Left lung (tissue), 10 donors: ENCODE data around the gene APLP2. TPM values are rescaled to one million over a fixed set of nuclear protein-coding genes. Genes with fewer than 3 reads are reported as not detected.

Experiments
- ATAC-seq: fragments of 200-7000 bp; cut with Tn5 transposase; one replicate; pipeline ENCODE4 v1.9.1; 2020; ENCODE audit warnings: moderate library complexity
- DNase-seq, 4 donors: peaks; one replicate each; pipeline ENCODE4 v3.0.0-alpha.2; 2013 to 2020
- H3K27ac ChIP-seq, 2 donors: fragments of 200-600 bp; sonication (generic) in 1 of 2; one replicate each; pipeline versions ENCODE4 v1.5.0 to v1.8.0; 2020 to 2021
- H3K27me3 ChIP-seq, 2 donors: fragments of 200-600 bp; sonication (generic) in 1 of 2; one replicate each; pipeline versions ENCODE4 v1.5.0 to v1.8.0; 2020 to 2021
- H3K36me3 ChIP-seq, 2 donors: fragments of 200-600 bp; sonication (generic) in 1 of 2; one replicate each; pipeline versions ENCODE4 v1.5.0 to v1.8.0; 2020 to 2021
- H3K4me1 ChIP-seq, 2 donors: fragments of 200-600 bp; one replicate each; pipeline ENCODE4 v1.8.0; 2021
- H3K4me3 ChIP-seq, 2 donors: fragments of 200-600 bp; sonication (generic) in 1 of 2; one replicate each; pipeline versions ENCODE4 v1.5.0 to v1.8.0; 2020 to 2021; ENCODE audit warnings: mild to moderate bottlenecking in 1 of 2
- H3K9me3 ChIP-seq, 2 donors: fragments of 200-600 bp; sonication (generic) in 1 of 2; one replicate each; pipeline versions ENCODE4 v1.5.0 to v1.8.0; 2020 to 2021
- CTCF ChIP-seq, 2 donors: fragments of 200-600 bp; sonication (generic) in 1 of 2; IDR thresholded peaks; one replicate each; pipeline versions ENCODE4 v1.5.0 to v1.8.0; 2021; ENCODE audit warnings: antibody characterized with exemption in 2 of 2
- intact Hi-C, 2 donors: fragments of 100-400 bp; cut with DNase I; formaldehyde crosslinking; loops; one replicate each; pipeline versions ENCODE4 v1.11.2 to v1.14.2; 2022
- polyA plus RNA-seq, 6 donors: library from polyadenylated mRNA; unstranded; fragments of 120-200 nt; gene quantifications; one replicate each; pipeline ENCODE4 v1.2.1, GENCODE V29; 2013; ENCODE audit not compliant: insufficient read length in 6 of 6
- total RNA-seq, 2 donors: library from RNA; stranded (reverse); fragmentation: NEBNext Ultra II Directional; extraction: Animal tissue kit (Norgen Biotek cat#: 25700); gene quantifications; one replicate each; pipeline ENCODE4 v1.2.1, GENCODE V29; 2021
- donor health status: DM: no; HTN: yes; CAD: no.
- donor health status: DM: no; HTN: no; CAD: no.

The APLP2 gene
- total and polyA plus RNA-seq, 8 donors, result 405 to 646 (median 486) TPM

GRCh38 chr11:130050257-130050656 lies 19.4 kb upstream of the APLP2 start:
- peaks cover 0 to 25% of the 10 kb centered on the region in 2 donors for H3K4me1 ChIP-seq
- H3K27me3 ChIP-seq, result no peaks in the 10 kb centered on the region
- DNase-seq (peak in 1 of 4 donors; percentile 36), ATAC-seq (peak; percentile 90)
- H3K9me3 ChIP-seq, result no peaks in the 10 kb centered on the region
- peak overlapping the region; percentile 5 to 70 for H3K27ac ChIP-seq
- intact Hi-C loops, result no loop called here
- no peak overlapping the region for H3K4me3 ChIP-seq
- H3K36me3 ChIP-seq, result no peaks in the 10 kb centered on the region
- TF ChIP-seq CTCF (IDR thresholded peaks at IDR 0.05), result no peak

- H3K27me3 ChIP-seq, result no peaks in the 10 kb centered on the region
- H3K36me3 ChIP-seq, result no peaks in the 10 kb centered on the region
- peaks cover 0 to 25% of the 10 kb centered on the region in 2 donors for H3K4me1 ChIP-seq
- TF ChIP-seq CTCF (IDR thresholded peaks at IDR 0.05), result no peak
- intact Hi-C loops, result no loop called here
- DNase-seq (no peak), ATAC-seq (peak; percentile 75)
- H3K27ac ChIP-seq, result peak overlapping the region in 1 of 2 donors; percentile 70
- H3K9me3 ChIP-seq, result no peaks in the 10 kb centered on the region
- no peak overlapping the region for H3K4me3 ChIP-seq
Measured at GRCh38 chr11:130051082-130051481, 18.6 kb upstream of the APLP2 start.

- Histone ChIP-seq H3K9me3 (no peaks in the 10 kb centered on the region), H3K36me3 (no peaks in the 10 kb centered on the region), H3K4me1 (peaks cover 0 to 25% of the 10 kb centered on the region in 2 donors), H3K27me3 (no peaks in the 10 kb centered on the region), H3K27ac (no peak overlapping the region), H3K4me3 (no peak overlapping the region)
- DNase-seq (no peak), ATAC-seq (no peak)
- intact Hi-C loops, result no loop called here
- TF ChIP-seq CTCF (IDR thresholded peaks at IDR 0.05), result no peak
Measured at GRCh38 chr11:130052567-130052966, 17.1 kb upstream of the APLP2 start.

- no peaks in the 10 kb centered on the region for H3K36me3 ChIP-seq
- TF ChIP-seq CTCF (IDR thresholded peaks at IDR 0.05), result no peak
- DNase-seq (no peak), ATAC-seq (no peak)
- intact Hi-C loops, result no loop called here
- peaks cover 0 to 6% of the 10 kb centered on the region in 2 donors for H3K27me3 ChIP-seq
- peaks cover 0 to 18% of the 10 kb centered on the region in 2 donors for H3K4me1 ChIP-seq
- no peak overlapping the region for H3K27ac ChIP-seq
- H3K9me3 ChIP-seq, result no peaks in the 10 kb centered on the region
- no peak overlapping the region for H3K4me3 ChIP-seq
Measured at GRCh38 chr11:130054966-130055365, 14.7 kb upstream of the APLP2 start.

- intact Hi-C loops, result no loop called here
Measured at GRCh38 chr11:130055617-130056016, 14.1 kb upstream of the APLP2 start.

More at GRCh38 chr11:130055617-130056016, 14.1 kb upstream of the APLP2 start:
- H3K36me3 ChIP-seq, result no peaks in the 10 kb centered on the region
- no peak for TF ChIP-seq CTCF (IDR thresholded peaks at IDR 0.05)
- DNase-seq, result peak in 1 of 4 donors; percentile 49
- H3K4me3 ChIP-seq, result no peak overlapping the region
- peak; percentile 21 for ATAC-seq
- H3K27me3 ChIP-seq, result peaks cover 0 to 6% of the 10 kb centered on the region in 2 donors
- no peak overlapping the region for H3K27ac ChIP-seq
- H3K9me3 ChIP-seq, result no peaks in the 10 kb centered on the region
- H3K4me1 ChIP-seq, result peaks cover 0 to 11% of the 10 kb centered on the region in 2 donors
